ENCODE data around the gene GPRC5C.
A peak's percentile ranks its signal among the peaks of the same experiment; 100 is the strongest.

Gene GPRC5C

GRCh38 chr17:74424117-74424516 lies 7.8 kb upstream of the GPRC5C start:
- CTCF ChIA-PET, result interaction anchor here (0.7 to 1.9 kb wide), 2 partner anchors 14 to 45 kb away, joined by 3 to 8 read pairs; no protein-coding TSS in a partner anchor

GRCh38 chr17:74424657-74425056 lies 7.2 kb upstream of the GPRC5C start:
- no peak for DNase-seq (ENCODE audit: low spot score)
- no peak for TF ChIP-seq CTCF (conservative IDR thresholded peaks at IDR 0.05; ENCODE audit: low read depth)
- ChIA-PET POLR2A (ENCODE audit: low non-redundant PET) (no interaction called here), CTCF (interaction anchor here (1.9 kb wide), 1 partner anchor 46 kb away, joined by 8 read pairs; no protein-coding TSS in a partner anchor)
- no peak overlapping the region for H3K27ac ChIP-seq

More at GRCh38 chr17:74424117-74424516, 7.8 kb upstream of the GPRC5C start:
- TF ChIP-seq CTCF (conservative IDR thresholded peaks at IDR 0.05; ENCODE audit: low read depth), result no peak
- DNase-seq (ENCODE audit: low spot score), result no peak
- POLR2A ChIA-PET (ENCODE audit: low non-redundant PET), result no interaction called here
- no peak overlapping the region for H3K27ac ChIP-seq

- peak overlapping the region; percentile 99 for H3K27ac ChIP-seq
- TF ChIP-seq CTCF (conservative IDR thresholded peaks at IDR 0.05; ENCODE audit: low read depth), result no peak
- no peak for DNase-seq (ENCODE audit: low spot score)
- CTCF ChIA-PET, result no interaction called here
- POLR2A ChIA-PET (ENCODE audit: low non-redundant PET), result no interaction called here
These were observed 5.3 kb upstream of the GPRC5C start for GRCh38 chr17:74426551-74427047.

- peak; percentile 48 for DNase-seq (ENCODE audit: low spot score)
- CTCF ChIA-PET, result interaction anchor here (0.6 to 0.7 kb wide), 3 partner anchors 10 to 1850 kb away, joined by 3 to 7 read pairs (median 3); no protein-coding TSS in a partner anchor
- peak overlapping the region; percentile 99 for H3K27ac ChIP-seq
These were observed 4.7 kb upstream of the GPRC5C start for GRCh38 chr17:74427048-74427762.

GRCh38 chr17:74427763-74428153 lies 4.1 kb upstream of the GPRC5C start:
- no peak for TF ChIP-seq CTCF (conservative IDR thresholded peaks at IDR 0.05; ENCODE audit: low read depth)
- no peak for DNase-seq (ENCODE audit: low spot score)
- ChIA-PET CTCF (interaction anchor here (0.6 to 0.7 kb wide), 2 partner anchors 138 to 1850 kb away, joined by 3 read pairs; no protein-coding TSS in a partner anchor), POLR2A (ENCODE audit: low non-redundant PET) (no interaction called here)
- H3K27ac ChIP-seq, result peak overlapping the region; percentile 99

More at GRCh38 chr17:74427048-74427762, 4.7 kb upstream of the GPRC5C start:
- no peak for TF ChIP-seq CTCF (conservative IDR thresholded peaks at IDR 0.05; ENCODE audit: low read depth)
- POLR2A ChIA-PET (ENCODE audit: low non-redundant PET), result no interaction called here

GRCh38 chr17:74429604-74430384 lies 2.1 kb upstream of the GPRC5C start:
- H3K27ac ChIP-seq, result peak overlapping the region; percentile 99
- TF ChIP-seq CTCF (conservative IDR thresholded peaks at IDR 0.05; ENCODE audit: low read depth), result no peak
- ChIA-PET POLR2A (ENCODE audit: low non-redundant PET) (interaction anchor here (0.6 kb wide), 1 partner anchor 43 kb away, joined by 3 read pairs; no protein-coding TSS in a partner anchor), CTCF (interaction anchor here (1.4 kb wide), 1 partner anchor 51 kb away, joined by 8 read pairs; no protein-coding TSS in a partner anchor)
- DNase-seq (ENCODE audit: low spot score), result no peak

Measured in RWPE1 (cell line).